Activated CD4-positive, alpha-beta memory T cell treated with anti-CD3 and anti-CD28 coated beads, Interleukin-2, amount 10 ng/mL, durations not matched to agents 7 days and 5 days (primary cell): ENCODE data around the gene TSPAN3. TPM values are rescaled to one million over a fixed set of nuclear protein-coding genes. Genes with fewer than 3 reads are reported as not detected.

Experiments used
- CTCF ChIA-PET: fragments of 350-600 bp; sonication (Branson Sonifier 250); formaldehyde crosslinking; loops from one replicate; lab custom pipeline; 2021; ENCODE audit warnings: antibody characterized with exemption, inconsistent platforms; lab: Charles Lee
- POLR2A ChIA-PET: fragments of 350-600 bp; sonication (Branson Sonifier 250); formaldehyde crosslinking; loops from one replicate; lab custom pipeline; 2021; ENCODE audit warnings: antibody characterized with exemption; lab: Charles Lee
- DNase-seq: peaks from one replicate; pipeline ENCODE4 v3.0.0-alpha.2; 2020
- H3K27ac Mint-ChIP-seq: one replicate; pipeline ENCODE4 v1.8.0; 2021; ENCODE audit warnings: mild to moderate bottlenecking, mixed read lengths
- H3K27me3 Mint-ChIP-seq: one replicate; pipeline ENCODE4 v1.8.0; 2021; ENCODE audit warnings: mixed read lengths
- H3K36me3 Mint-ChIP-seq: one replicate; pipeline ENCODE4 v1.8.0; 2021; ENCODE audit warnings: low read depth, mixed read lengths
- H3K4me1 Mint-ChIP-seq: one replicate; pipeline ENCODE4 v1.8.0; 2021; ENCODE audit warnings: mixed read lengths
- H3K4me3 Mint-ChIP-seq: one replicate; pipeline ENCODE4 v1.8.0; 2021; ENCODE audit warnings: mild to moderate bottlenecking, mixed read lengths
- H3K9me3 Mint-ChIP-seq: one replicate; pipeline ENCODE4 v1.8.0; 2021; ENCODE audit warnings: mixed read lengths
- total RNA-seq, 2 experiments: library from RNA; stranded (reverse); gene quantifications; one replicate each; pipeline ENCODE4 v1.2.3, GENCODE V29; 2021

The TSPAN3 gene
- total RNA-seq, 2 experiments from 2014 or later = 12.4 to 13.9 TPM

DNA sequence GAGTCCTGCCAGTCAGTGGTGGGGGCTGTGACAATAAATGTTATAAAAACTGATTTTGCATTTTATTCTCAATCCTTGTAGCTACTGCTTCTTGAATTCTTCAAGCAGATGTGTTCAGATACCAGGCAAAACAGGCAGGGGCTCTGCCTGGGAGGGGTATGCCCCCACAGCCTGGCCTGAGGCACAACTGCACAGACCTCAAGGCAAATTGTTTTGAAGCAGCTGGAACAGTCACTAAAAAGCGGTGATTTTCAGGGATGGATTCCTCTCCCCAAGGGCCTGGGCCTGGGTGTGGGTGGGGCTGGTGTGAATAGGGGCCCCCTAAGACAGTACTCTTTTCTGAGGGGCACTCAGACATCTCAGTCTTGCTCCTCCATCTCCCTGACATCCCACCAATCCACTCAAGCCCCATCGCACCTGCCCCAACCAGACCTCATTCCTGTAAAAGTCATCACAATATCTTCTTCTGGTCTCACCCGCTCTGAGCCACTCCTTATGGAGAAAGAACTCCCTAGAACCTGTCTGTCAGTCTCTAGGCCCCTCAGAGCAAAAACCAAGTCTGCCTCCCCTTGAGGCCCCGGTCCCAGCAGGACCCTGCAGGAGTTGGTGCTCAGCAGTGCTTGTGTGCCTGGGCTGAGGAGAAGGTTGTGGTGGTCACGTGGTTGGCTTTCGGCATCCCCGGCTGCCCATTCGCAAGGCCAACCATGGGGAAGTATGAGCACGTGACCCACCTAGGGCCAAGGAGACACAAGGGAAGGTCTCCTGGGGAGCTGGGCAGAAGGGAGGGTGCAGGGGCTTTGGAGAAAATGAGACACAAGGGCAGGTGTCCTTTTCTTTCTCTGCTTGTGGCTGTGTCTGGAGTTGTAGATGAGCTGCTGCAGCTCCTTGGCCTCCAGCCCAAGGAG is 78.9 kb downstream of the TSPAN3 start:
- Mint-ChIP-seq H3K4me1 (peaks cover 74% of the 10 kb centered on the region), H3K4me3 (no peak overlapping the region), H3K9me3 (no peaks in the 10 kb centered on the region), H3K27me3 (no peaks in the 10 kb centered on the region), H3K27ac (peak overlapping the region; percentile 40), H3K36me3 (peaks cover 13% of the 10 kb centered on the region)
- ChIA-PET CTCF (no interaction called here), POLR2A (interaction anchor here (1.2 to 5.2 kb wide), 2 partner anchors 12 to 21 kb away, joined by 5 to 37 read pairs; no protein-coding TSS in a partner anchor)
- no peak for DNase-seq

Other genes starting within 250 kb of the TSPAN3 start
- 10 to 100 TPM; 19.2 to 21.9 TPM for gene SCAPER, start 165.8 kb downstream of the TSPAN3 start, total RNA-seq
- 10 to 100 TPM; 23.0 to 24.9 TPM for gene RCN2, start 139.4 kb downstream of the TSPAN3 start, total RNA-seq
- 100 to 1,000 TPM; 181 to 187 TPM for gene PSTPIP1, start 76.0 kb downstream of the TSPAN3 start, total RNA-seq